AG04450 (cell line): Measurements from ENCODE around the gene PSD. TPM values are rescaled to one million over a fixed set of nuclear protein-coding genes. Genes with fewer than 3 reads are reported as not detected.

ENCODE experiments used
- CTCF ChIA-PET: fragments of 300-600, 350-600 bp; formaldehyde crosslinking; extraction: SDS; loops from one replicate; lab custom pipeline; 2022; ENCODE audit warnings: antibody characterized with exemption, inconsistent platforms; lab: Charles Lee
- POLR2A ChIA-PET: fragments of 350-600 bp; formaldehyde crosslinking; extraction: SDS; loops from one replicate; lab custom pipeline; 2021; ENCODE audit warnings: antibody characterized with exemption, inconsistent platforms; lab: Yijun Ruan, JAX
- DNase-seq: peaks from one replicate; pipeline ENCODE4 v3.0.0-alpha.2; 2011; ENCODE audit warnings: low read depth, low spot score
- H3K27ac ChIP-seq: one replicate; pipeline ENCODE4 v1.5.1; 2012; ENCODE audit warnings: low read depth, low read length, control low read depth
- H3K27me3 ChIP-seq: one replicate; pipeline ENCODE4 v1.6.0; 2012; ENCODE audit warnings: low read length; ENCODE audit not compliant: control insufficient read depth, insufficient read depth
- H3K4me3 ChIP-seq: 2 replicates; pipeline ENCODE4 v1.5.1; 2011; ENCODE audit warnings: mild to moderate bottlenecking, low read depth, low read length, control low read depth
- H3K9me3 ChIP-seq: 2 replicates; pipeline ENCODE4 v1.5.1; 2012; ENCODE audit warnings: low read length; ENCODE audit not compliant: control insufficient read depth, insufficient read depth
- CTCF ChIP-seq: IDR thresholded peaks from 2 replicates; pipeline ENCODE4 v1.5.1; 2011; ENCODE audit warnings: low read depth, low read length, control low read depth, inconsistent platforms
- polyA plus RNA-seq: library from polyadenylated mRNA; depleted of rRNA; stranded (reverse); fragments of >200 nt; gene quantifications from 2 replicates; pipeline ENCODE4 v1.2.3, GENCODE V29; 2011

PSD gene
- polyA plus RNA-seq, 1 experiment: 5.5 TPM

GRCh38 chr10:102394079-102394800, 24.3 kb downstream of the PSD start:
- Histone ChIP-seq H3K4me3 (peak overlapping the region; percentile 82), H3K27ac (peak overlapping the region; percentile 99), H3K27me3 (peaks cover 3% of the 10 kb centered on the region), H3K9me3 (no peaks in the 10 kb centered on the region; the same call in 1 of the 2 replicates)
- POLR2A ChIA-PET: interaction anchor here (0.7 to 1.0 kb wide), 2 partner anchors 82 to 164 kb away, joined by 3 read pairs; no protein-coding TSS in a partner anchor
- no peak for TF ChIP-seq CTCF
- DNase-seq: peak; percentile 82
- CTCF ChIA-PET: interaction anchor here (0.6 to 3.3 kb wide), 27 partner anchors 8 to 234 kb away, joined by 3 to 28 read pairs (median 5); partner anchors contain the start of genes ELOVL3 and FBXL15

DNA sequence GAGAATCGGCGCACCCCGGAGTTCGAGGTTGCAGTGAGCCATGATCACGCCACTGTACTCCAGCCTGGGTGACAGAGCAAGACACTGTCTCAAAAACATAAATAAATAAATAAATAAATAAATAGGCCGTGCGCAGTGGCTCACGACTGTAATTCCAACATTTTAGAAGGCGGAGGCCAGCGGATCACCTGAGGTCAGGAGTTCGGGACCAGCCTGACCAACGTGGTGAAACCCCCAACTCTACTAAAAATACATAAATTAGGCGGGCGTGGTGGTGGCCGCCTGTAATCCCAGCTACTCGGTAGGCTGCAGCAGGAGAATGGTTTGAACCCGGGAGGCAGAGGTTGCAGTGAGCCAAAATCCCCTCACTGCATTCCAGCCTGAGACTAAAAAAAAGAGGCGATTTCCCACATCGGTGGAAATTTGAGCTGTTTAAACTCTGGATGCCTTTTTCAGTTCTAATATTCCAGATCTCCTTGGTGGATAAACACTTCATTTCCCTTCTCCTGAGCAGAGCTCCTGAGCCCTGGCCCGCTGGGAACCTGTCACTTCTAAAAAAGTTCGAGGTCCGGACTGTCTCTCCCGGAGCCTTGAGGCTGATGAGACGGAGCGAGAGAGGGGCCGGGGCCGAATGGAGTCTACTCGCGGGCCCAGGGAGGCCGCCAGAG, 25.0 kb downstream of the PSD start:
- Histone ChIP-seq H3K27me3 (peaks cover 3% of the 10 kb centered on the region), H3K9me3 (no peaks in the 10 kb centered on the region; the same call in 1 of the 2 replicates), H3K27ac (peak overlapping the region; percentile 99), H3K4me3 (peak overlapping the region; percentile 82)
- POLR2A ChIA-PET: interaction anchor here (0.7 to 1.0 kb wide), 3 partner anchors 83 to 931 kb away, joined by 3 to 5 read pairs (median 3); no protein-coding TSS in a partner anchor
- no peak for DNase-seq
- peak; percentile 89 for TF ChIP-seq CTCF
- CTCF ChIA-PET: interaction anchor here (0.6 to 3.3 kb wide), 33 partner anchors 9 to 282 kb away, joined by 3 to 28 read pairs (median 4); partner anchors contain the start of genes ELOVL3, FBXL15 and NOLC1

DNA sequence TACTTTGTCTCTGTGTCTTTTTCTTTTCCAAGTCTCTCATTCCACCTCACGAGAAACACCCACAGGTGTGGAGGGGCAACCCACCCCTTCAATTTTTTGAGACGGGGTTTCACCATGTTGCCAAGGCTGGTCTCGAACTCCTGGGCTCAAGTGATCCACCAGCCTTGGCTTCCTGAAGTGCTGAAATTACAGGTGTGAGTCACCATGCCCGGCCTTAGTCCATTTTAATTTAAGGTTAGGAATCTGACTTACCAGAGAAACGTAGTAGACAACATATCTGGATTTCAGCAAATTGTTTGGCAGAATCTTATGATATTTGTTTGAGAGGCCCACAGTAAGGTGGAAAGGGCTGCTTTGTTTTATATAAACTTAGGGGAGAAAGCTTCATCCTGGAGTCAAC, 26.3 kb downstream of the PSD start:
- Histone ChIP-seq H3K9me3 (no peaks in the 10 kb centered on the region; the same call in 1 of the 2 replicates), H3K27me3 (peaks cover 3% of the 10 kb centered on the region), H3K27ac (no peak overlapping the region), H3K4me3 (no peak overlapping the region)
- DNase-seq: no peak
- no peak for TF ChIP-seq CTCF
- ChIA-PET CTCF (interaction anchor here (0.5 to 3.1 kb wide), 6 partner anchors 10 to 223 kb away, joined by 4 to 21 read pairs (median 8); partner anchors contain the start of gene ELOVL3), POLR2A (no interaction called here)

GRCh38 chr10:102389894-102390293, 28.7 kb downstream of the PSD start:
- DNase-seq: no peak
- ChIA-PET POLR2A (interaction anchor here (0.6 to 0.7 kb wide), 3 partner anchors 8 to 63 kb away, joined by 4 to 6 read pairs (median 4); partner anchors contain the start of gene CUEDC2), CTCF (interaction anchor here (0.6 to 0.7 kb wide), 2 partner anchors 194 to 418 kb away, joined by 3 to 4 read pairs; no protein-coding TSS in a partner anchor)
- no peak for TF ChIP-seq CTCF
- H3K27ac ChIP-seq: no peak overlapping the region
- no peak overlapping the region for H3K4me3 ChIP-seq
- peaks cover 3% of the 10 kb centered on the region for H3K27me3 ChIP-seq
- H3K9me3 ChIP-seq: no peaks in the 10 kb centered on the region
